HL-60 (cell line): ENCODE results near the gene SLC4A9.

Source experiments
- DNase-seq, 2 experiments: peaks; one replicate each; pipeline ENCODE4 v3.0.0-alpha.2; 2010 to 2020; ENCODE audit warnings: low read depth in 1 of 2, low spot score in 1 of 2
- H3K27ac ChIP-seq: fragments of 250-450 bp; sonication (Bioruptor Pico); replicated peaks from 2 replicates; pipeline ENCODE4 v1.5.1; 2020; ENCODE audit warnings: mild to moderate bottlenecking, moderate library complexity
- H3K27me3 ChIP-seq: fragments of 250-450 bp; sonication (Bioruptor Pico); 2 replicates; pipeline ENCODE4 v1.5.1; 2021; ENCODE audit warnings: mild to moderate bottlenecking, moderate library complexity; ENCODE audit not compliant: insufficient read depth, poor library complexity, severe bottlenecking
- H3K4me3 ChIP-seq: replicated peaks from 2 replicates; pipeline ENCODE4 v1.5.1; 2011; ENCODE audit warnings: mild to moderate bottlenecking, control low read depth, low read length; ENCODE audit not compliant: insufficient read depth
- GABPA ChIP-seq: IDR thresholded peaks from 2 replicates; pipeline ENCODE4 v1.6.1; 2012; ENCODE audit warnings: low read depth
- POLR2AphosphoS5 ChIP-seq: IDR thresholded peaks from 2 replicates; pipeline ENCODE4 v1.6.1; 2012; ENCODE audit warnings: low read depth
- SPI1 ChIP-seq: IDR thresholded peaks from 2 replicates; pipeline ENCODE4 v1.6.1; 2012; ENCODE audit warnings: low read depth, mild to moderate bottlenecking, borderline replicate concordance
- TF ChIP-seq, protein P1 (sequence below): IDR thresholded peaks from 2 replicates; pipeline ENCODE4 v1.6.1; 2012; ENCODE audit warnings: low read depth; ENCODE audit not compliant: insufficient replicate concordance
- TF ChIP-seq, protein P2 (sequence below): IDR thresholded peaks from one replicate; pipeline ENCODE4 v1.5.1; 2011; ENCODE audit warnings: low read length, control low read depth, inconsistent platforms; ENCODE audit not compliant: insufficient read depth

Gene SLC4A9

DNA sequence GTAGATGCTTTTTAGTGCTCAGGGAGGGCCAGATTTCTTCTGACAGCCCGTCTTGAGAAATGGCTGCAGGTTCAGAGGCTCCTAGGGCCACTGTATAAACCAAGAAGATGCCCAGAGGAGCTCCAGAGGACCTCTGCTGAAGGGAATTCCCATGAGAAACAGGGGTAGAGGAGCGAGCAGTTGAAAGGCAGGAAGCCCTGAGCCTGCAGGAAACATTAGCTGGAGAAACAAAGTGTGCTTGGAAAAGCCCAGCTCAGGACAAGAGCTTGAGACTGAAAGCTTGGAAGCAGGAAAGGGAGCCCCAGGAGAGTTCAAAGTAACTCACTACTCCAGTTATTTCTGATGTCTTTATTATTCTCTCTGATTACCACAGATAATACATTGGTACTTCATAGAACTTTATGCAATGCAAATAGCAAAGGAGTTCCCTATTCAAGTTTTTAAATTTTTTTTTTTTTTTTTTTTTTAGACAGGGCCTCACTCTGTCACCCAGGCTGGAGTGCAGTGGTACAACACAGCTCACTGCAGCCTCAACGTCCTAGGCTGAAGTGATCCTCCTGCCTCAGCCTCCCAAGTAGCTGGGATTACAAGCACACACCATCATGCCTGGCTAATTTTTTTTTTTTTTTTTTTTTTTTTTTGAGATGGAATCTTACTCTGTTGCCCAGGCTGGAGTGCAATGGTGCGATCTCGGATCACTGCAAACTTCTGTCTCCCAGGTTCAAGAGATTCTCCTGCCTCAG is 30.1 kb upstream of the SLC4A9 start:
- no peaks in the 10 kb centered on the region for H3K27me3 ChIP-seq
- no peak overlapping the region for H3K27ac ChIP-seq
- no peak overlapping the region for H3K4me3 ChIP-seq
- TF ChIP-seq, protein P1, sequence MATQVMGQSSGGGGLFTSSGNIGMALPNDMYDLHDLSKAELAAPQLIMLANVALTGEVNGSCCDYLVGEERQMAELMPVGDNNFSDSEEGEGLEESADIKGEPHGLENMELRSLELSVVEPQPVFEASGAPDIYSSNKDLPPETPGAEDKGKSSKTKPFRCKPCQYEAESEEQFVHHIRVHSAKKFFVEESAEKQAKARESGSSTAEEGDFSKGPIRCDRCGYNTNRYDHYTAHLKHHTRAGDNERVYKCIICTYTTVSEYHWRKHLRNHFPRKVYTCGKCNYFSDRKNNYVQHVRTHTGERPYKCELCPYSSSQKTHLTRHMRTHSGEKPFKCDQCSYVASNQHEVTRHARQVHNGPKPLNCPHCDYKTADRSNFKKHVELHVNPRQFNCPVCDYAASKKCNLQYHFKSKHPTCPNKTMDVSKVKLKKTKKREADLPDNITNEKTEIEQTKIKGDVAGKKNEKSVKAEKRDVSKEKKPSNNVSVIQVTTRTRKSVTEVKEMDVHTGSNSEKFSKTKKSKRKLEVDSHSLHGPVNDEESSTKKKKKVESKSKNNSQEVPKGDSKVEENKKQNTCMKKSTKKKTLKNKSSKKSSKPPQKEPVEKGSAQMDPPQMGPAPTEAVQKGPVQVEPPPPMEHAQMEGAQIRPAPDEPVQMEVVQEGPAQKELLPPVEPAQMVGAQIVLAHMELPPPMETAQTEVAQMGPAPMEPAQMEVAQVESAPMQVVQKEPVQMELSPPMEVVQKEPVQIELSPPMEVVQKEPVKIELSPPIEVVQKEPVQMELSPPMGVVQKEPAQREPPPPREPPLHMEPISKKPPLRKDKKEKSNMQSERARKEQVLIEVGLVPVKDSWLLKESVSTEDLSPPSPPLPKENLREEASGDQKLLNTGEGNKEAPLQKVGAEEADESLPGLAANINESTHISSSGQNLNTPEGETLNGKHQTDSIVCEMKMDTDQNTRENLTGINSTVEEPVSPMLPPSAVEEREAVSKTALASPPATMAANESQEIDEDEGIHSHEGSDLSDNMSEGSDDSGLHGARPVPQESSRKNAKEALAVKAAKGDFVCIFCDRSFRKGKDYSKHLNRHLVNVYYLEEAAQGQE, result no peak
- TF ChIP-seq, protein P2, sequence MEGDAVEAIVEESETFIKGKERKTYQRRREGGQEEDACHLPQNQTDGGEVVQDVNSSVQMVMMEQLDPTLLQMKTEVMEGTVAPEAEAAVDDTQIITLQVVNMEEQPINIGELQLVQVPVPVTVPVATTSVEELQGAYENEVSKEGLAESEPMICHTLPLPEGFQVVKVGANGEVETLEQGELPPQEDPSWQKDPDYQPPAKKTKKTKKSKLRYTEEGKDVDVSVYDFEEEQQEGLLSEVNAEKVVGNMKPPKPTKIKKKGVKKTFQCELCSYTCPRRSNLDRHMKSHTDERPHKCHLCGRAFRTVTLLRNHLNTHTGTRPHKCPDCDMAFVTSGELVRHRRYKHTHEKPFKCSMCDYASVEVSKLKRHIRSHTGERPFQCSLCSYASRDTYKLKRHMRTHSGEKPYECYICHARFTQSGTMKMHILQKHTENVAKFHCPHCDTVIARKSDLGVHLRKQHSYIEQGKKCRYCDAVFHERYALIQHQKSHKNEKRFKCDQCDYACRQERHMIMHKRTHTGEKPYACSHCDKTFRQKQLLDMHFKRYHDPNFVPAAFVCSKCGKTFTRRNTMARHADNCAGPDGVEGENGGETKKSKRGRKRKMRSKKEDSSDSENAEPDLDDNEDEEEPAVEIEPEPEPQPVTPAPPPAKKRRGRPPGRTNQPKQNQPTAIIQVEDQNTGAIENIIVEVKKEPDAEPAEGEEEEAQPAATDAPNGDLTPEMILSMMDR, result no peak
- no peak for TF ChIP-seq GABPA
- no peak for TF ChIP-seq POLR2AphosphoS5
- TF ChIP-seq SPI1, result no peak
- no peak for DNase-seq

DNA sequence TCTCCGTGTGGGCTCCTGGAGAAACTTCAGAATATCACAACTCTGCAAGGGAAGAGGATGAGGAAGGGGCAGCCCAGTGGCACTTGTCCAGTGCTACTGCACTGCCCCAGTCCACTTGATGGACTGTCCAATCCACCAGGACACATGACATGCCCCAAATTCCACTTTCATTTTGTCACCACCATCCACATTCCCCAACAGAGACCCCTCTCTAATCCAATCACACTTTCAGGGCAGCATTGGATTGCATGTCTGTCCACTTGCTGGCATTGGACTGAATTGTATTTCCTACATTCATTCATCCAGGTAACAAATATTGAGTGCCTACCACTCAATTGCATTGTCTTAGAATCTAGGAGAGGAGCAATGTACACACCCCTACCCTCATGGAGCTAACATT is 28.4 kb upstream of the SLC4A9 start:
- Histone ChIP-seq H3K27ac (no peak overlapping the region), H3K27me3 (no peaks in the 10 kb centered on the region), H3K4me3 (no peak overlapping the region)
- TF ChIP-seq, protein P1, result no peak
- TF ChIP-seq, protein P2, result no peak
- no peak for TF ChIP-seq GABPA
- no peak for TF ChIP-seq POLR2AphosphoS5
- no peak for TF ChIP-seq SPI1
- DNase-seq, result no peak

DNA sequence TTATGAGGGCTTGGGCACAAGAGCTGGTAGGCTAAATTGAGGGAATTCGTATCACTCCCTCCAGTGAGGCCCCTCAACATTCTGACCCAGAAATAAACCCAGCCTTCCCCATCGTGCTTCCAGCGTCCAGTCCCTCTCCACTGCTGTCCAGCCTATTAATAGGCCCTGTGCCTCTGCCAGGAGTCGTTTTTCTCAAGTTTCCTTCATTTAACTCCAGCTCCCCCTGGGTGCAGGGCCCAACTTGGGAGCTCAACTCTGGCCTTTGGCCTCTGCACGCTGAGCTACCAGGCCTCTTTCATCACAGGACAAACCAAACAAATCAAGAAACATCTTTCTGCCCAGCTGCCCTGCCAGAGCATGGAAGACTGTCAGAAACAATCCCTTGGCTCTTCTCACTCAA is 23.6 kb upstream of the SLC4A9 start:
- no peak for TF ChIP-seq POLR2AphosphoS5
- no peak for TF ChIP-seq SPI1
- TF ChIP-seq, protein P1, result no peak
- TF ChIP-seq, protein P2, result no peak
- TF ChIP-seq GABPA, result no peak
- H3K4me3 ChIP-seq, result no peak overlapping the region
- no peak for DNase-seq
- H3K27ac ChIP-seq, result no peak overlapping the region
- H3K27me3 ChIP-seq, result no peaks in the 10 kb centered on the region
